Tibial artery (tissue), 4 donors: ENCODE results near the gene POU3F1.
A peak's percentile ranks its signal among the peaks of the same experiment; 100 is the strongest.

ENCODE experiments used
- DNase-seq, 2 donors: peaks; one replicate each; pipeline ENCODE4 v3.0.0-alpha.2; 2019
- H3K27ac ChIP-seq, 2 donors: fragments of 200-600 bp; sonication (generic) in 1 of 2; 1 replicate in 1 of 2; 2 replicates in 1 of 2; pipeline ENCODE4 v1.5.1; 2018 to 2019; ENCODE audit warnings: mild to moderate bottlenecking in 1 of 2
- H3K27me3 ChIP-seq, 2 donors: fragments of 200-600 bp; sonication (generic) in 1 of 2; one replicate each; pipeline versions ENCODE4 v1.5.1 to v1.6.0; 2016 to 2019
- H3K36me3 ChIP-seq, 3 donors: fragments of 200-600 bp; sonication (generic) in 2 of 3; one replicate each; pipeline ENCODE4 v1.5.1; 2016 to 2019; ENCODE audit warnings: mild to moderate bottlenecking in 2 of 3
- H3K4me1 ChIP-seq, 4 donors: fragments of 200-600 bp; sonication (generic) in 2 of 4; 1 replicate in 3 of 4; 2 replicates in 1 of 4; pipeline ENCODE4 v1.5.1; 2016 to 2019
- H3K4me3 ChIP-seq, 2 donors: fragments of 200-600 bp; sonication (generic) in 1 of 2; 1 replicate in 1 of 2; 2 replicates in 1 of 2; pipeline ENCODE4 v1.5.1; 2018 to 2019; ENCODE audit warnings: mild to moderate bottlenecking in 2 of 2
- H3K9me3 ChIP-seq, 3 donors: fragments of 200-600 bp; sonication (generic) in 1 of 3; one replicate each; pipeline ENCODE4 v1.5.1; 2016 to 2019
- CTCF ChIP-seq, 2 experiments: fragments of 200-600 bp in 1 of 2; fragments of 450-650 bp in 1 of 2; IDR thresholded peaks; one replicate each; pipeline ENCODE4 v1.5.1; 2017 to 2019; ENCODE audit warnings: antibody characterized with exemption in 2 of 2, mild to moderate bottlenecking in 1 of 2, moderate library complexity in 1 of 2
- intact Hi-C: fragments of 100-400 bp; cut with DNase I; formaldehyde crosslinking; loops from one replicate; pipeline ENCODE4 v1.15.0; 2023; ENCODE audit warnings: low total_unique reads

Gene POU3F1

GRCh38 chr1:38045401-38046332 lies 926 bp downstream of the POU3F1 start:
- no peak for DNase-seq
- intact Hi-C loops = no loop called here

DNA sequence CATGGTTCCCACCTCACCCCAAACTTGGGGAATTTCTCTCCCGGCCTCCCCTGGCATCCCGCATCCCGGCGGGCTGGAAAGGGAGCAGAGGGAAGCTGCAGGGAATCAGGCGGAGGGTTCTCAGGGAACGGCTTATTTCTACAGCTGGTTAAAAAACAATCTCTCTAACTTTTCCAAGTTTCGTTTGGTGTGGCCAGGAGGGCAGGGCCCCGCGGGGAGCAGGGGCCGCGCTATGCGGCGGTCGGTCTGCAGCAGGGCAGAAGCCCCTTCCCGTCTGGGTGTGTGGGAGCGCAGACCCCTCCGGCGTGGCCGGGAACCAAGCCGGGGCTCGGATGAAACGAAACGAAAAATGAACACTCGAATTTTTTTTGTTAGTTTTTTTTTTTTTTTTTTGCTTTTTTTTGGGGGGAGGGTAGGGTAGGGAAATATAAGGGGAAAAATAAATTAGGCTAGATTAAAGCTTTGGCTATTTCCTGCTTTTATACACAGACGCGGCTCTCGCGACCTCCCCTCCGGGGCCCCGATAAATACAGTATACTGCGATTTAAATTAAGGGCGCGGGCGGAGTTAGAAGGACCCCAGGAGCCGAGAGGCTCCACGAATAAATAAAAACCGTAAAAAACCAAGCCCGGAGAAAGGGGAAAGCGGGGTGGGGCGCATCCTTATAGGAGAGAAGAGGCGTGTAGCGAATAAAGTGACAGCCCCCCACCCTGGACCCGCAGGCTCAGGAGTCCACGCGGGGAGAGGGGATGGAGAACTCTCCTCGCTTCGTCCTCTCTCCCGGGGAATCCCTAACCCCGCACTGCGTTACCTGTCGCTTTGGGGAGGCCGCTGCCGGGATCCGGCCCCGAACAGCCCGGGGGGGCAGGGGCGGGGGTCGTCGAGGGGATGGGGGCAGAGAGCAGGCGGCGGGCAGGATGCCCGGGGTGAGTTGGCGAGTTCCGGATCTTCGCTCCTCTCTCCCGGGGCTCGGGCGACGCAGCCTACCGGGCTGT lies 2.1 kb downstream of the POU3F1 start:
- peaks cover 10 to 64% of the 10 kb centered on the region in 2 donors for H3K27me3 ChIP-seq
- TF ChIP-seq CTCF (IDR thresholded peaks at IDR 0.05) = no peak
- intact Hi-C loops = no loop called here
- H3K4me3 ChIP-seq = no peak overlapping the region
- H3K4me1 ChIP-seq = peaks cover 0 to 38% (median 26%) of the 10 kb centered on the region in 4 donors
- no peak for DNase-seq
- H3K27ac ChIP-seq = no peak overlapping the region
- no peaks in the 10 kb centered on the region for H3K36me3 ChIP-seq
- no peaks in the 10 kb centered on the region for H3K9me3 ChIP-seq

More at GRCh38 chr1:38045401-38046332, 926 bp downstream of the POU3F1 start:
- H3K4me3 ChIP-seq = peak overlapping the region; percentile 58 to 62
- H3K27ac ChIP-seq = no peak overlapping the region
- H3K27me3 ChIP-seq = peaks cover 10 to 52% of the 10 kb centered on the region in 2 donors
- no peak for TF ChIP-seq CTCF (IDR thresholded peaks at IDR 0.05)
- H3K36me3 ChIP-seq = no peaks in the 10 kb centered on the region
- H3K4me1 ChIP-seq = peaks cover 0 to 38% (median 26%) of the 10 kb centered on the region in 4 donors
- no peaks in the 10 kb centered on the region for H3K9me3 ChIP-seq

DNA sequence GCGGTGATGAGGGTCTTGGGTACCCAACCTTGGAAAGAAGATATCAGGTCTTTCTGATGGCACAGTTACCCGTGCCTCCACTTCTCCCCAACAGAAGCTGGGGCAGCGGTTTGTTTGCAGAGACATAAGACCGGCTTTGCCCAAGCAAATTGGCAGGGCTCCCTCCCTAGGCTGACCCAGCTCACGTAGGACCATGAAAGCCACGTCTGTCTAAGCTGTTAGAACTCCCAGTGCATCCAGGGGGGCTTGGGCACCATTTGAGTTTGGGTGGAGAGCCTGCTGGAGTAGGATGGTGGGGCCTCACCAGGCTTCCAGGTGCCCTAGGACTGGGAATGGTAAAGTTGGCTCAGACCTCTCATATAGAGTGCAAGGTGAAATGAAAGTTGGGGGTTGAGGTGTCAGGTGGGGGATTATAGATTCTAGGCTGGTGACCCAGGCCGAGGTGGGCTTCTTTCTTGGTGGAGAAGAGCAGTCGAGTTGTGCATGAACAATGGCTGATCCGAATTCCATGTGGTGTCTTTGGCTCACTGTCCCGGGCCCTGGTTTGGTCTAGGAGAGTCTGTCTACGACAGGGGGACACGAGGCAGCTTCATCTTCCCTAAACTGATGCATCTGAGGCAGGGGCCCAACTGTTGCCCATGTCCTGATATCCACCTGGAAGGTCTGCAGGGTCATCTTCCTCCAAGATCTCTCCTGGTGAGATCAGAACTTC lies 3.4 kb downstream of the POU3F1 start:
- no peaks in the 10 kb centered on the region for H3K9me3 ChIP-seq
- no peak for DNase-seq
- no peak for TF ChIP-seq CTCF (IDR thresholded peaks at IDR 0.05)
- no peaks in the 10 kb centered on the region for H3K36me3 ChIP-seq
- peaks cover 0 to 36% (median 25%) of the 10 kb centered on the region in 4 donors for H3K4me1 ChIP-seq
- H3K27ac ChIP-seq = no peak overlapping the region
- peaks cover 10 to 73% of the 10 kb centered on the region in 2 donors for H3K27me3 ChIP-seq
- H3K4me3 ChIP-seq = no peak overlapping the region
- intact Hi-C loops = no loop called here

DNA sequence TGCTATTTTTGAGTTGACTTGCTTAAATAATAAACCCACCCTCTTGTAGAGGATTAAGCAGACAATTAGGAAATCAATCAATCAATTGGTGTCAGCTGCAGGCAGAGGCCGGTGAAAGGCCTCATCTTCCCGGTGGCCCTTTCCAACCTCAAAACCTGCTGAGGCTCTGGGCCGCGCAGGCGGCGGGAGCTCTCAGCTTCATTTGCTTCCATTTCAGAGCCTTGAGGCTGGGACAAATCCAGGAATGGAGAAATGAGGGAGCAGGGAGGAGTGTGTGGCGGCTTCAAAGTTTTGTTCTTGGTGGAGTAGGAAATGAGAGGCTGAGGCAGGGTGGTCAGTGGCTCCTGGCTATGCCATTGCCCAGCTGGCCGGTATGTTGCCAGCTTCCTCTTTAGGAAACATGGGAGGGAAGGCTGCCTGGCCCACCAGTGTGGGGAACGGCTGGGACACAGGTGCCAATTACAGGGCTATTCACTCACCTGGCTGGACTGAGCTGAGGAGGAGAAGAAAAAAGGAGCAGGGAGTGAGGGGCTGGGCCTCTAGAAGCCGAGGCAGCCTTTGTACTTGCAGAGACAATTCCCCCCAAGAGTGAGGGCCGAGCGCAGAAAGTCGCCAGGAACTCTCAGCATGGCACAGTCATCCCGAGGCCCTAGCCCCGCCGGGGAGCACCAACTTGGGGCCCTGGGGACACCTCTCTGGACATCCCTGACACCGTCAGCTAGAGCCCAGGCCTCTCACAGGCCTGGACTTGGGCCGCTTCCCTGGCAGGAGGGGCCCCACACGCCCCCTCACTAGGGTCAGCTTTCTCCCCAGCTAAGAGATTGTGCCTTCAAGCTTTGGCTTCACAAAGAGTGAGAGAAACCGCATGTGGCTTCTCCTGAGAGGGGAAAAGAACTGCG lies 4.4 kb downstream of the POU3F1 start:
- DNase-seq = no peak
- H3K27me3 ChIP-seq = peaks cover 10 to 83% of the 10 kb centered on the region in 2 donors
- H3K4me1 ChIP-seq = peaks cover 0 to 26% (median 18%) of the 10 kb centered on the region in 4 donors
- no peak overlapping the region for H3K4me3 ChIP-seq
- no peak overlapping the region for H3K27ac ChIP-seq
- H3K36me3 ChIP-seq = no peaks in the 10 kb centered on the region
- no peak for TF ChIP-seq CTCF (IDR thresholded peaks at IDR 0.05)
- H3K9me3 ChIP-seq = no peaks in the 10 kb centered on the region
- intact Hi-C loops = no loop called here
